GM12873 (cell line): ENCODE measurements around the gene PPP1R15B.

Source experiments
- CTCF ChIP-seq: IDR thresholded peaks from 2 replicates; pipeline ENCODE4 v1.5.1; 2012; ENCODE audit warnings: low read depth, mild to moderate bottlenecking, moderate library complexity, low read length, control low read depth; ENCODE audit not compliant: insufficient read depth; ENCODE audit errors: missing control alignments

Gene PPP1R15B

GRCh38 chr1:204426035-204426436 lies 14.4 kb upstream of the PPP1R15B start:
- TF ChIP-seq CTCF: no peak

GRCh38 chr1:204424621-204425020 lies 13.0 kb upstream of the PPP1R15B start:
- TF ChIP-seq CTCF: no peak

GRCh38 chr1:204421441-204421840 lies 9.8 kb upstream of the PPP1R15B start:
- no peak for TF ChIP-seq CTCF

DNA sequence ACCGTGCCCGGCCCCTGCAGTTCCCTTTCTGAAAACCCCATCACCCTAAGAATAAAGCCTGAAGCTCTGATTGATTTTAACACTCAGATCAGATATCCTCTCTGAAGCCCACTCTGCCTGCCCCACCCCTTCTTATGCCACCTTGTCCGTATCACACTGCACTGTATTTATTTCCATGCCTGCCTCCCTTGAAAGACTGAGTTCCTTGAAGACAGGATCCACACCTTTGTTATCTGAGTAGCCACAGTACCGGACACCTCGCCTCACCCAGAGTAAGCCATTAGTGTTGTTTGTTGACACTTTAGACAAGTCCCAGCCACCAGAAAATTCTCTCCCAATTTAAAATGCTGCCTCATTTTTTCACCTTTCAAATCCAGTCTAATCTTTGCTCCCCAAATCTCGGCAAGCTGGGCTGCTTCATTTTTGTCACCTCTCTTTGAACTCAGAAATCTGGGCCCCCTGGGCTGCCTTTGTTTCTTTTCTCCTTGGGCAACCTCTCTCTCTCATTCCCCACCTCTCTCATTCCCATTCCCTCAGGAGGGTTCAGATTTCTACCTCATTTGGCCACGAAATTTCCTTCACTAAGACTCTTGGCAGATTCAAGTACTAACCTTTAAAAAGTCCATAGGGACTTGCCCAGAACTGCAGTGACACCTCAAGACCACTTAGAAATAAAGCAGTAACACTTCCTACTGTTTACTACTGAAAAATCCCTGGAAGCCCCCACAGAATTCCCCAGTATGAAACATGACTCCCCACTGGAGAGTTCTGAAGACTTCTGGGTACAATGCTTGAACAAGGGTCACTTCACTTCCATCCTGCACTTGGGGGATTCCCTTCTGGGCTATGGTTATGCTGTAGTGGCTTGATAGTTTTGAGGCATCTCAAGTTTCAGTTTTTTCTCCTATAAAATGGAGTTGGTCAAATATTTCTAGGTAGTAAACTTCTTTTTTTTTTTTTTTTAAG lies 8.7 kb upstream of the PPP1R15B start:
- no peak for TF ChIP-seq CTCF

DNA sequence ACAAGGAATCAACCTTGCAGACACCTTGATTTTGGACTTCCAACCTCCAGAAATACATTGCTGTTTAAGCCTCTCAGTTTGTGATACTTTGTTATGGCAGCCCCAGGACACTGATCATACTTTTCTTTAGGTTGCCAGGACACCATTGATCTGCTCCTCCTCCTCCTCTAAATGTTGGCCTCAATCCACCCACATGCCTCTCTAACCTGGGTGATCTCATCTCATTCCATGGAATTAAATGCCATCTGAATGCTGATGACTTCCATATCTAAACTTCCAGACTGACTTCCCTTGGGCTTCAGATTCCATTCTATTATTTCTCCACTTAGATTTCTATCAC lies 7.4 kb upstream of the PPP1R15B start:
- TF ChIP-seq CTCF: no peak

DNA sequence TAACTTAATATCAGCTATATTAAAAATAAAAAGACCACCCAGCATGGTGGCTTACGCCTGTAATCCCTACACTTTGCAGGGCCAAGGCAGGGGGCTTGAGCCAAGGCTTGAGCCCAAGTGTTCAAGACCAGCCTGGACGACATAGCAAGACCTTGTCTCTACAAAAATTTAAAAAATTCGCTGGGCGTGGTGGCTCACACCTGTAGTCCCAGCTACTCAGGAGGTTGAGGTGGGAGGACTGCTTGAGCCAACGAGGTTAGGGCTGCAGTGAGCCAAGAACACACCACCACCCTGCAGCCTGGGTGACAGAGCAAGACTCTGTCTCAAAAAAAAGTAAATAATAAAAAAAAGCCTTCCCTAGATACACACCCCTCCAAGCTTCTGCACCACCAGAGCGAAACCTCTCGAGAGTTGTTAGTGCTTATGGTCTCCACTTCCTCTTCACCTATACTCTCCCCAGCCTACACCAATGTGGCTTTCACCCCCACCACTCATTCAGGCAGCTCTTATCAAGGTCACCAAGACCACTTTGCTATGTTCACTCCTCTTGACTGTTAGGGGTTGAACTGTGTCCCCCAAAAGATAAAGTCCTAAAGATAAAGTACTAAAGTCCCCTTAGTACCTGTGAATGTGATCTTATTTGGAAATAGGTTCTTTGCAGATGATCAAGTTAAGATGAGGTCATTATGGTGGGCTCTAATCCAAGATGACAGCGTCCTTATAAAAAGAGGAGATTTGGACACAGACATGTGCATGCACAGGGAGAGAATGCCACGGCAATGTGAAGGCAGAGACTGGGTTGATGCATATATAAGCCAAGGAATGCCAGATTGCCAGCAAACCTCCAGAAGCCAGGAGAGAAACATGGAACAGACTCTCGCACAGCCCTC lies 6.8 kb upstream of the PPP1R15B start:
- no peak for TF ChIP-seq CTCF
